HG02588 (cell line): ENCODE measurements around the gene RCSD1.

Experiments used
- ATAC-seq: cut with Tn5 transposase; IDR thresholded peaks from one replicate; pipeline ENCODE4 v1.9.1; 2021; ENCODE audit warnings: mild to moderate bottlenecking, moderate library complexity; ENCODE audit not compliant: unreplicated experiment

RCSD1 gene

DNA sequence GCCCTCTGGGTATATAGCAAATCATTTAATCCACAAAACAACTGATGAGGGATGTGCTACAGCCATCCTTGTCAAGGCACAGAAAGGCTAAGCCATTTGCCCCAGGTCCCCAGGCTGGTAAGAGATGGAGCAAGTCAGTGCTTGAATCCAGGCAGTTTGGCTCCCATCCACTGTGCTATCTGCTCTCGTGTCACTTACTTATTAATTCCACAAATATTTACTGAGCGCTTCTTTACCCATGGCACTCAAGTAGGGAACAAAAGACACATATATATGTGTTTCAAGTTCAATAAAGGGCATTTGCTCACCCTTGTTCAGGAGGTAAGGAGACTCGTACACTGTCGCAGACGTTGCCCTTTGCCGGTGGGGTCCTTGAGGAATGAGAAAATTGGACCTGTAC, 53.2 kb downstream of the RCSD1 start:
- ATAC-seq: no peak

DNA sequence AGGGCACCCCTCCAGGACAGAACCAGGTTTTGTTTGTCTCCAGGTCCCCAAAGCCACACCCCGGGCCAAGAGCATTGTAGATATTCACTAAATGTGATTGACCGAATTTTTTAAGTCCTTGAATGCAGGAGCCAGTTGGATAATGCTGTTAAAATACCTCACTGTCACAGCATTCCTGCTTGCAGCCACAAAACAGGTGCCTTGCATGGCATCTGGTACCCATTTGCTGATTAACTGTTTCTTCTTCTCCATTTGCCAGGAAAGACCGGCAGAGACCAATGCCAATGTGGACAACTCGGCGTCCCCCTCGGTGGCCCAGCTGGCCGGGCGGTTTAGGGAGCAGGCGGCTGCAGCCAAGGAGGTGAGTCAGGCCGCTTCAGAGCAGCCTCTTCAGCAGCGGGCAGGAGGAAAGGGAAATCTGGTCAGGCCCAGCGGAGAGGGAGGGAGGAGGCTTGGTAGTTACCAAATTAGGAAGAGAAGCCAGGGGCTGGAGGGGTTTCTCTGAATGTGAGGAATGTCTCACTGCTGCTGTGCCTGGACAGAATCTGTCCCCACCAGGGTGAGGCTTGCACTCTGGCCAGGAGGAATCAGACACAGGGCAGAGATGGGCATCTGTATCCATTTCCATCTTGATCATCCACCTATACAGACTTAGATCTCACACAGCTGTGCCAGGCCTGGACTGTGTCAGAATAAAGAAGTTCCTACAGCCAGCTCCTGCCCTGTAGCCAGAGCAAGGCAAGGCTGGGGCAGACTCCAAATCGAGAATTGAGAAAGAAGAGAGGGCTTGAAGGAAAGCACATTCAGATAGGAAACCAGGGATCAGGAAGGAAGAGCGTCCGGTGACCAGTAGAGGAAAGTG, 53.8 kb downstream of the RCSD1 start:
- ATAC-seq: no peak

GRCh38 chr1:167685844-167686243, 55.8 kb downstream of the RCSD1 start:
- ATAC-seq: no peak

- ATAC-seq: peak; percentile 52
Observed at GRCh38 chr1:167687919-167688519, 58.0 kb downstream of the RCSD1 start.

- ATAC-seq: no peak
Observed at GRCh38 chr1:167689567-167689920, 59.5 kb downstream of the RCSD1 start.

DNA sequence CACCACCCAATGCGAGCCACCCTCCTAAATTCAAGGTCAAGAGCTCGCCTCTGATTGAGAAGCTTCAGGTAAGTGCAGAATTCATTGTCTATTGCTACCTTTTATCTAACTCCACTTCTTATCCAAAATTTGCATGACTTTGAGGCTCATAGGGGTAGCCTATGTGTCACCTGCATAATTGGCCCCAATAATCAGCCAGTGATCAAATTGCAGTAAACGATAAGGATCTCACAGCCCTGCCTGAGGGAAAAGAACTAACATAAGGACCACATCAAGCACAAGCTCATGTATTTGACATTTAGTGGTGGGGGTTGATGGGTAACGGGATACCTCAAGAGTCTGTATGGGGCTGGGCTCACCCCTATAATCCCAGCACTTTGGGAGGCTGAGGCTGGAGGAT, 60.0 kb downstream of the RCSD1 start:
- no peak for ATAC-seq

- ATAC-seq: no peak
Observed at GRCh38 chr1:167693425-167694045, 63.5 kb downstream of the RCSD1 start.

- ATAC-seq: no peak
Observed at GRCh38 chr1:167694691-167695090, 64.7 kb downstream of the RCSD1 start.

GRCh38 chr1:167695147-167695546, 65.1 kb downstream of the RCSD1 start:
- ATAC-seq: no peak

DNA sequence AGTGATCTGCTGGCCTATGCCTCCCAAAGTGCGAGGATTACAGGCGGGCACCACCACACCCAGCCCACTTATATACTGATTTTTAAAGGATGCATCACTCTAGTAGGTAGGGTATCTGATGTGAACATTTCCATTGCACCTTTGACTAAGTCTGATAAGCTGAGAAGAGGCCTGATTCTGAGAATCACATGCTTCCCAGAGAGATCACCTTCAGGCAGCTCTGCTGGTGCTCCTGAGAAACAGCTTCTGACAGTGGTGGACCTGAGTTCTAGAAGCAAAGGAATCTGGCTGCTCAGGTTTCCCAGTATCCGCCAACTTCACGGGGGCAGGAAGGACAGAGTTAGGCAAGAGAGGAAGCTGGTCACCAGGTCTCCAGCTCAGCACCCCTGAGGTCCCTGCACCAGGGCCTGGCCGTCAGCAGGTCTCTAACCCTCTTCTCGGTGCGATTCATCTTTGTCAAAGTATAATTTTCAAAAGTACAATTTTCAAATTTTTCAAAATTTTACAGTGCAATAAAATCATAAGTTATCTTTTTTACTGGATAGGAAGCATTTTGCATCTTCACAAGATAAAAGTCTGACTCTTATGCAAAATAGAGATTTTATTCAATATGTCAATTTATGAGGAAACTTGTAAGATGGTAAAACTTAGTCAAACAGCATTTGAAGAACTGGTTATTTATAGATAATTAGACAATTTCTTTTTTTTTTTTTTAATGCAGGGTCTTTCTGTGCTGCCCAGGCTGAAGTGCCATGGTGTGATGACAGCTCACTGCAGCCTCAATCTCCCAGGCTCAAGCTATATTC, 65.9 kb downstream of the RCSD1 start:
- ATAC-seq: no peak

- ATAC-seq: no peak
Observed at GRCh38 chr1:167697667-167698141, 67.7 kb downstream of the RCSD1 start.

- no peak for ATAC-seq
Observed at GRCh38 chr1:167698313-167698712, 68.3 kb downstream of the RCSD1 start.

DNA sequence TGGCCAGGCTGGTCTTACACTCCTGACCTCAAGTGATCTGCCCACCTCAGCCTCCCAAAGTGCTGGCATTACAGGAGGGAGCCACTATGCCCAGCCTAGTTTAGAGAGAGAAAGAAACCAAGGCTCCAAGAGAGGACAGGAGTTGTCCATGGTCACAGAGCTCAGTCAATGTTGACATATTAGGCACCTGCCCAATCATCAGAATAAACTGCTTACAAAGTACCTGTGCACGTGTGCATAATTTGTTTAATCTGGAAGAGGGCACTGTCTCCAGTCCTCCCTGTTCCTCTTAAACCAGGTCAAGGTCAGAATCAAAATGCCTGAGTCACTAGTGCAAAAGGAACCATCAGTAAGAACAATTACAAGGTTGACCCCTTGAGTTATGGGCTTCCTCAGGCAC, 71.5 kb downstream of the RCSD1 start:
- no peak for ATAC-seq

- no peak for ATAC-seq
Observed at GRCh38 chr1:167703557-167703956, 73.5 kb downstream of the RCSD1 start.

- no peak for ATAC-seq
Observed at GRCh38 chr1:167704715-167705114, 74.7 kb downstream of the RCSD1 start.

GRCh38 chr1:167705250-167705649, 75.2 kb downstream of the RCSD1 start:
- ATAC-seq: no peak

DNA sequence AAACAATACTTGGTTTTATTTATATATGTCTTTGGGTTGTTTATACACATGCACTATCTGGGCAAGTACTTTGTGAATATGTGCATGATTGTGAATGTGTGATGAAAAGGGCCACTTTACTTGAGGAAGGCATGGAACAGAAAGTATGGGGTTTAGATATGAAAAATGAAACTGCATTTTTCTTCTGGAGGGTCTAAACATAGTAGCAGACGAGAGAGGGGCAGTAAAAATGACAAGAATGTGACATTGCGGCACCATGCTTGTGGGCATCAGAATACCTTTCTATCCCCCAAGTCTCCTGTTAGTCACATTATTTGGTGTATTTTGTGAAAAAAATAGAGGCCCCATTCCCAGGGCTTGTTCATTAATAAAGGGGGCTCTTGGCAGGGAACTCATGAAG, 76.3 kb downstream of the RCSD1 start:
- ATAC-seq: no peak

DNA sequence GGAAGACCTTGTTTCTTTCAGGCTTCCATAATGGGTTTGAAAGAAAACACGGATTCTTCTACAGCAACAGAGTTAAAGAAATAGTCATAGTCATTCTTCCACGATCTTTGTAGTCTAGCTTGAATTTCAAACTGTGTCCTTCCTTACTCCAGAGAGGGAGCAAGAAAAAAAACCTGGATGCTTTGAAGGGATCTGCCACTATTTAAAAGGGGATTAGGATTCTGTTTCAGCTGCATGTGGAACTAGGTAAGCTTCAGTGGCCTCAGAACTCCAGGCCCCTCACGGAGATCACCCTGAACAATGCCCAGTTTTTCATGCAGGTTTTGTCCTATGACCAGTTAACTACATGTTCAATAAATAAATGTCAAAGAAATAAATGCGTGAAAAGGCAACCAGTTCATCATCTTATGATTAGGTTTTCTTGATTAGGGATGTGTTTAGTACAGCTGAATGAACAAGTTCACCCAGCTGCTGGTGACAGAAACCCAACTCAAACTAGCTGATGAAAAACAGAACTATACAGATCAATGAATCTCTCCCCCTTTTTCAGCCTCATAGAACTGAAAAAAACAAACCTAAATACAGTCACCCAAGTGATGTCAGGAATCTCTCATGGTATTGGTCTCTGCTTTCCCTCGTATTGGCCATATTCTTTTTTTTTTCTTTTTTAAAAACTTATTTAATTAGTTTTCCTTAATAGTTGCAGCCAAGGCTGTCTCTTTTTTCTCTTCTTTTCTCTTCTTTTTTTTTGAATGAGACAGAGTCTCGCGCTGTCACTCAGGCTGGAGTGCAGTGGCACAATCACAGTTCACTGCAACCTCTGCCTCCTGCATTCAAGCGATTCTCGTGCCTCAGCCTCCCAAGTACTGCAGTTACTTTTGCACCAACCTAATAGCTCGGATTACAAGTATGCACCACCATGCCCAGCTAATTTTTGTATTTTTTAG, 77.2 kb downstream of the RCSD1 start:
- ATAC-seq: no peak

GRCh38 chr1:167707942-167708341, 77.9 kb downstream of the RCSD1 start:
- ATAC-seq: no peak

GRCh38 chr1:167708940-167709389, 78.9 kb downstream of the RCSD1 start:
- ATAC-seq: no peak
